ENCODE results near the gene CDKN2A. TPM values are rescaled to one million over a fixed set of nuclear protein-coding genes. Genes with fewer than 3 reads are reported as not detected.
"Not testable (repeated sequence)": the region's sequence is repeated elsewhere in the genome, so short reads cannot be mapped to it uniquely, and the experiment has no call there.

The CDKN2A gene
- total RNA-seq, 1 experiment from 2014 or later, result 107 TPM

GRCh38 chr9:21965401-21965951, 28.7 kb downstream of the CDKN2A start:
- H3K27ac ChIP-seq, result no peak overlapping the region
- no peak for DNase-seq
- H3K4me1 ChIP-seq, result no peaks in the 10 kb centered on the region

DNA sequence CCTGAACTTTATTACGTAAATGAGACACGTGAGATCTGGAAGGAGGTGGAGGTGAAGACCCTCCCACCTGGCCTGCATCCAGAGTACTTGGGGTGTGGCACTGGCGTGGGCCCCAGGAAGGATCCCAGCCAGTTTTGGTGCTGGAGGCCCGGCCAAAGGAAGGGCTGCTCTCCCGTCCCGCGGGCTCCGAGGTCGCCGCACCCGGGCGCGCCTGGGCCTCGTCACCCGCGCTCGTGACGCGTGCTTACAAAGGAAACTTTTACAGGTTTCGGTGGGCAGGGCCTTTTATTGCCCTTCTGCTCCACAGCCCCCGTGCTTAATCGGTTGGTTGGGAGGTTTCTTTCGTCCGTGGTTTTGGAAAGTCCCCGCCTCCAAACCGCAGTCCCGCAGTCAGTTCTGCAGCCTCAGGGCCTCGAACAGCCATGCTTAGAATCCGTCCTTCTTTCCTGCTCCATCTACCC, 29.2 kb downstream of the CDKN2A start:
- Histone ChIP-seq H3K4me3 (no peak overlapping the region), H3K4me1 (no peaks in the 10 kb centered on the region), H3K36me3 (peaks cover 32% of the 10 kb centered on the region), H3K27me3 (no peaks in the 10 kb centered on the region), H3K9me3 (replicated peaks) (no peaks in the 10 kb centered on the region; the same call in 1 of the 2 replicates), H3K27ac (no peak overlapping the region)
- no peak for DNase-seq

More at GRCh38 chr9:21965401-21965951, 28.7 kb downstream of the CDKN2A start:
- no peak overlapping the region for H3K4me3 ChIP-seq
- H3K9me3 ChIP-seq (replicated peaks), result no peaks in the 10 kb centered on the region; the same call in 1 of the 2 replicates
- H3K36me3 ChIP-seq, result peaks cover 38% of the 10 kb centered on the region
- no peaks in the 10 kb centered on the region for H3K27me3 ChIP-seq

- DNase-seq, result no peak
- no peaks in the 10 kb centered on the region for H3K9me3 ChIP-seq (replicated peaks)
- no peak overlapping the region for H3K27ac ChIP-seq
- no peaks in the 10 kb centered on the region for H3K27me3 ChIP-seq
- H3K4me1 ChIP-seq, result no peaks in the 10 kb centered on the region
- H3K4me3 ChIP-seq, result no peak overlapping the region
- H3K36me3 ChIP-seq, result no peaks in the 10 kb centered on the region
These were observed 32.6 kb downstream of the CDKN2A start for GRCh38 chr9:21961569-21961968.

- not testable (repeated sequence) for DNase-seq; H3K4me3 ChIP-seq; H3K4me1 ChIP-seq; H3K36me3 ChIP-seq; H3K27ac ChIP-seq; H3K9me3 ChIP-seq (replicated peaks); H3K27me3 ChIP-seq
These were observed 34.9 kb downstream of the CDKN2A start for GRCh38 chr9:21959268-21959667.

DNA sequence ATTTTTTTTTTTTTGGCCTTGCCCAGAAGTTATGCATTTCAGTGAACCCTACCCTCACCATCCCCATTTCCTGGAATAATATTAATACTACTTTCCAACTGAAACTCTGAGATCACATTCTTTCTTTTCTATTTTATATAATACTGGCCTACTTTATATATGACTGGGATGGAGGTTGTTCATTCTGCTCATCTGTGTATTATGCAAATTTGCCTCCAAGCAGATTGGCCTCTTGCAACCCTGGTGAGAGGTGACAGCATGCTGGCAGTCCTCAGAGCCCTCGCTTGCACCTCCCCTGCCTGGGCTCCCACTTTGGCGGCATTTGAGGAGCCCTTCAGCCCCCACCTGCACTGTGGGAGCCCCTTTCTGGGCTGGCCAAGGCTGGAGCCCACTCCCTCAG, 35.4 kb downstream of the CDKN2A start:
- no peaks in the 10 kb centered on the region for H3K9me3 ChIP-seq (replicated peaks)
- H3K4me3 ChIP-seq, result no peak overlapping the region
- no peak for DNase-seq
- no peaks in the 10 kb centered on the region for H3K36me3 ChIP-seq
- H3K27ac ChIP-seq, result no peak overlapping the region
- no peaks in the 10 kb centered on the region for H3K4me1 ChIP-seq
- H3K27me3 ChIP-seq, result no peaks in the 10 kb centered on the region

GRCh38 chr9:21945606-21946005, 48.6 kb downstream of the CDKN2A start:
- Histone ChIP-seq H3K27me3 (no peaks in the 10 kb centered on the region), H3K4me1 (no peaks in the 10 kb centered on the region), H3K36me3 (no peaks in the 10 kb centered on the region), H3K27ac (no peak overlapping the region), H3K4me3 (no peak overlapping the region), H3K9me3 (replicated peaks) (0 out of 2 replicates have a peak, but pooled peaks cover 2% of the 10 kb centered on the region)
- no peak for DNase-seq

- Histone ChIP-seq H3K4me3 (no peak overlapping the region), H3K36me3 (no peaks in the 10 kb centered on the region), H3K4me1 (no peaks in the 10 kb centered on the region), H3K27me3 (no peaks in the 10 kb centered on the region), H3K9me3 (replicated peaks) (0 out of 2 replicates have a peak, but pooled peaks cover 2% of the 10 kb centered on the region), H3K27ac (no peak overlapping the region)
- DNase-seq, result no peak
These were observed 50.7 kb downstream of the CDKN2A start for GRCh38 chr9:21943464-21943863.

DNA sequence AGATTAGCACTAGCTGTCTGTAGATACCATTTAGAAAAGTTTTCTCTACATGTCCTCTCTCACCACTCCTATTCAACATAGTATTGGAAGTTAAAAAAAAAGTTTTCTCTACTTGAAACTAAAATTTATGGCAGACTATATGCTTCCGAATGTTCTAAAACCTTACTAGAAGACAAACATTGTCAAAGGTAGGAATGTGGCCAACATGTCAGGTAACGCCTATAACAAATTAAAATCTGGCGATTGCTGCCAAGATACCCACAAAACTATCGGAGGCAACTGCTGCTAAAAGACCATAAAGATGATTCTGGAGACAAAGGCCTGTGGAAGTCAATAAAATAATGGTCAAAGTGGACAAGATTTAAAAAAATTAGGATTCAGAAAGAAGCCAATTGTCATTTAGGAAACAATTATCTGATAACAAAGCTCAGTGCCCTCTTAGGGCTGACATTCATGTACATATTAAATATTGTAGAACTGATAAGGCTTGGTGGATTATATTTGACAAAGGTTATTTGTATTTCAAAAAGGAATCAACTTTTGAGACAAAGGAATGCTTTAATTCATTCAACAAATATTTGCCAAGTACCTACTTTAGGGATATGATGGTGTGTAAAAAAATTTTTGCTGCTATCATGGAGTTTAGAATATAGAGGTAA, 52.7 kb downstream of the CDKN2A start:
- H3K27ac ChIP-seq, result no peak overlapping the region
- no peaks in the 10 kb centered on the region for H3K27me3 ChIP-seq
- H3K9me3 ChIP-seq (replicated peaks), result no peaks in the 10 kb centered on the region
- H3K4me3 ChIP-seq, result no peak overlapping the region
- no peaks in the 10 kb centered on the region for H3K4me1 ChIP-seq
- H3K36me3 ChIP-seq, result no peaks in the 10 kb centered on the region; the same call in 1 of the 2 replicates
- DNase-seq, result no peak

DNA sequence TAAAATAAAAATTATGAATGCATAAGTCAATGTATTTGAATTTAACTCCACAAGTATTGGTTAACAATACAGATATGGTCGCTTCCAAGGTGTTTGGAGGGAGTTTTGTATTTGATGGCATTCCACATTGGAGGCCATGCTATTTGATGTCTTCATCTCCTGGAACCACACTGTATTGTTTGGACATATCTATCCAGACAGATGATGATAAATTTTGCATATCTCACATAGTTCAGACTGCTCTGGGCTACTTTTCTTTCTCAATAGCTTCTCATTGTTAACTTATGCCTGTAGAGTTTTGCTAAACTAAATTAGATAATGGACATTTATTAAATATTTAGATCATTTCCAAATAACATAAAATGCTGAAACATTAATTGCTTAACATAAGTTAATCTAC, 58.0 kb downstream of the CDKN2A start:
- no peak for DNase-seq
- no peak overlapping the region for H3K27ac ChIP-seq
- no peaks in the 10 kb centered on the region for H3K4me1 ChIP-seq
- H3K9me3 ChIP-seq (replicated peaks), result no peaks in the 10 kb centered on the region
- H3K36me3 ChIP-seq, result no peaks in the 10 kb centered on the region; the same call in 1 of the 2 replicates
- H3K4me3 ChIP-seq, result no peak overlapping the region
- H3K27me3 ChIP-seq, result no peaks in the 10 kb centered on the region

GRCh38 chr9:21935631-21936030, 58.6 kb downstream of the CDKN2A start:
- Histone ChIP-seq H3K4me3 (no peak overlapping the region), H3K27me3 (no peaks in the 10 kb centered on the region), H3K27ac (no peak overlapping the region), H3K36me3 (no peaks in the 10 kb centered on the region; the same call in 1 of the 2 replicates), H3K9me3 (replicated peaks) (no peaks in the 10 kb centered on the region), H3K4me1 (no peaks in the 10 kb centered on the region)
- DNase-seq, result no peak

DNA sequence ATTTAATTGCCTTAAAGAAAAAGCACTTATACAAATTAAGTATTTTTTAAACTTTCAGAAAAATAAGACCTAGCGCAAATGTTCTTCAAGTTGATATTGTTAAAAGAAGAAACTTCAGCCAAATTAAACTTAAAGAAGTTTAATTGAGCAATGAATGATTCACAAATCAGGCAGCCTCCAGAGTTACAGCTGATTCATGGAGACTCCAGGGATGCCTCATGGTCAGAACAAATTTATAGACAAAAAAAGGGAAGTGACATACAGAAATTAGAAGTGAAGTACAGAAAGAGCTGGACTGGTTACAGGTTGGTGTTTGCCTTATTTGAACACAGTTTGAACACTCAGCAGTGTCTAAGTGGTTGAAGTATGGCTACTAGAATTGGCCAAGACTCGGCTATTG, 60.3 kb downstream of the CDKN2A start:
- DNase-seq, result no peak
- no peak overlapping the region for H3K4me3 ChIP-seq

DNA sequence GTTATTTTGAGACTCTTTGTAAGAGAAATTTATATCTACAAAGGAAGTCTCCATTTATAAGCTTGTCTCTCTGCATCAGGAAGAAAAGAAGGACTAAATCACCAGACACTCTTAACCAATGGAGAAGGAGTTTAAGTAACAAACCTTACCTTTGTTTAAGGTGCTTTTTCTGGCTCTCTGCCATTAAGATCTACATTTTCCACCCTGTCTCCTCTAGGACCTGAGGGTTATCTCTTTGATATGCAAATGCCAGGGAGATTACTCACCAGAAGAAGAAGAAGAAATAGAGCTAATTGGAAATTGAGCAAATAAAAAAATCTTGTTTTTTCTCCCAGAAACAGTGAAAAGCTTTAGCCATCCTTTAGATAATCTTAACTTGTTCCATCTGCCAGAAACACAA, 60.9 kb downstream of the CDKN2A start:
- Histone ChIP-seq H3K27me3 (no peaks in the 10 kb centered on the region), H3K27ac (no peak overlapping the region), H3K4me3 (no peak overlapping the region), H3K9me3 (replicated peaks) (no peaks in the 10 kb centered on the region), H3K36me3 (no peaks in the 10 kb centered on the region; the same call in 1 of the 2 replicates), H3K4me1 (no peaks in the 10 kb centered on the region)
- no peak for DNase-seq

More for the DNA sequence above, 60.3 kb downstream of the CDKN2A start:
- no peaks in the 10 kb centered on the region; the same call in 1 of the 2 replicates for H3K36me3 ChIP-seq
- H3K27ac ChIP-seq, result no peak overlapping the region
- no peaks in the 10 kb centered on the region for H3K27me3 ChIP-seq
- no peaks in the 10 kb centered on the region for H3K4me1 ChIP-seq
- H3K9me3 ChIP-seq (replicated peaks), result no peaks in the 10 kb centered on the region

- no peak overlapping the region for H3K4me3 ChIP-seq
These were observed 62.8 kb downstream of the CDKN2A start for GRCh38 chr9:21931428-21931827.

GRCh38 chr9:21927752-21928151, 66.4 kb downstream of the CDKN2A start:
- Histone ChIP-seq H3K27me3 (no peaks in the 10 kb centered on the region), H3K4me1 (no peaks in the 10 kb centered on the region), H3K36me3 (no peaks in the 10 kb centered on the region; the same call in 1 of the 2 replicates), H3K4me3 (no peak overlapping the region), H3K27ac (no peak overlapping the region), H3K9me3 (replicated peaks) (no peaks in the 10 kb centered on the region)
- no peak for DNase-seq

More at GRCh38 chr9:21931428-21931827, 62.8 kb downstream of the CDKN2A start:
- Histone ChIP-seq H3K9me3 (replicated peaks) (no peaks in the 10 kb centered on the region), H3K27ac (no peak overlapping the region), H3K36me3 (no peaks in the 10 kb centered on the region; the same call in 1 of the 2 replicates), H3K27me3 (no peaks in the 10 kb centered on the region), H3K4me1 (no peaks in the 10 kb centered on the region)
- DNase-seq, result no peak

- H3K27ac ChIP-seq, result no peak overlapping the region
- H3K9me3 ChIP-seq (replicated peaks), result no peaks in the 10 kb centered on the region
- H3K27me3 ChIP-seq, result no peaks in the 10 kb centered on the region
- no peak for DNase-seq
- peaks cover 3% of the 10 kb centered on the region; the same call in 1 of the 2 replicates for H3K4me1 ChIP-seq
- no peaks in the 10 kb centered on the region for H3K36me3 ChIP-seq
- H3K4me3 ChIP-seq, result no peak overlapping the region
These were observed 70.5 kb downstream of the CDKN2A start for GRCh38 chr9:21923694-21924093.

Measured in SJCRH30 (cell line).